Adrenal gland (tissue), 12 donors: ENCODE measurements around the gene LIPM. TPM values are rescaled to one million over a fixed set of nuclear protein-coding genes. Genes with fewer than 3 reads are reported as not detected.
A peak's percentile ranks its signal among the peaks of the same experiment; 100 is the strongest.

Experiments used
- DNase-seq, 7 donors: peaks; one replicate each; pipeline ENCODE4 v3.0.0-alpha.2; 2019 to 2020
- H3K27ac ChIP-seq, 5 donors: fragments of 200-600 bp; sonication (generic) in 4 of 5; 1 replicate in 3 of 5; 2 replicates in 2 of 5; pipeline versions ENCODE4 v1.5.1 to v1.8.0; 2016 to 2020; ENCODE audit warnings: mild to moderate bottlenecking in 1 of 5
- H3K27me3 ChIP-seq: fragments of 200-600 bp; 2 replicates; pipeline ENCODE4 v1.8.0; 2021
- H3K36me3 ChIP-seq, 2 donors: fragments of 200-600 bp; replicated peaks in 1 of 2; 1 replicate in 1 of 2; 2 replicates in 1 of 2; pipeline versions ENCODE4 v1.5.1 to v1.8.0; 2018 to 2022
- H3K4me1 ChIP-seq, 2 donors: fragments of 200-600 bp; replicated peaks in 1 of 2; 1 replicate in 1 of 2; 2 replicates in 1 of 2; pipeline versions ENCODE4 v1.5.1 to v1.8.0; 2018 to 2021
- H3K4me3 ChIP-seq, 4 donors: fragments of 200-600 bp; sonication (generic) in 3 of 4; one replicate each; pipeline ENCODE4 v1.5.1; 2016 to 2018
- H3K9me3 ChIP-seq, 3 donors: fragments of 200-600 bp; sonication (generic) in 1 of 3; replicated peaks in 1 of 3; 1 replicate in 2 of 3; 2 replicates in 1 of 3; pipeline versions ENCODE4 v1.5.1 to v1.8.0; 2016 to 2021
- CTCF ChIP-seq, 6 experiments: fragments of 450-650 bp in 4 of 6; fragments of 200-600 bp in 2 of 6; sonication (generic) in 1 of 6; IDR thresholded peaks; 1 replicate in 5 of 6; 2 replicates in 1 of 6; pipeline versions ENCODE4 v1.5.1 to v1.8.0; 2016 to 2021; ENCODE audit warnings: antibody characterized with exemption in 6 of 6, mild to moderate bottlenecking in 2 of 6, moderate library complexity in 1 of 6
- POLR2A ChIP-seq, 2 donors: fragments of 450-650 bp; IDR thresholded peaks; one replicate each; pipeline ENCODE4 v1.6.1; 2017; ENCODE audit warnings: antibody characterized with exemption in 2 of 2, mild to moderate bottlenecking in 2 of 2, moderate library complexity in 1 of 2
- WGBS, 4 donors: extraction: QIAGEN DNeasy Blood & Tissue Kit in 2 of 4; methylation state at CpG; one replicate each; pipeline versions ENCODE4 v1.1.5 to v1.1.7; 2013 to 2017; 5-methylcytosine and 5-hydroxymethylcytosine counted together
- intact Hi-C, 2 donors: fragments of 100-400 bp; cut with DNase I; formaldehyde crosslinking; loops; one replicate each; pipeline versions ENCODE4 v1.14.1 to v1.15.0; 2022 to 2023
- polyA plus RNA-seq, 3 donors: library from polyadenylated mRNA; stranded (reverse); fragments of 200-250 nt in 2 of 3; fragments of 350-450 nt in 1 of 3; fragmentation: Illumina TruSeq in 1 of 3; extraction: RNeasy Lipid Tissue Mini Kit (QIAGEN cat#74804) in 1 of 3; gene quantifications; one replicate each; pipeline ENCODE4 v1.2.3, GENCODE V29; 2013 to 2014
- total RNA-seq, 9 donors: library from RNA; depleted of rRNA in 4 of 9; stranded (reverse); fragments of >200 nt in 4 of 9; fragments of 120-200 nt in 1 of 9; fragmentation: NEBNext Ultra II Directional in 1 of 9; extraction: Animal tissue kit (Norgen Biotek cat#: 25700) in 1 of 9; gene quantifications; one replicate each; pipeline versions ENCODE4 v1.1.0 to v1.2.4, GENCODE V29; 2013 to 2023
- donor health status: healthy with polysubstance abuse.
- donor health status: Bipolar disorder and iron deficiency.
- donor health status: DM: yes; HTN: yes; CAD: no.
- donor health status: DM: no; HTN: no; CAD: no.
- donor health status: DM: no; HTN: no; CAD: no.
- donor health status: DM: yes; HTN: yes; CAD: no.

Gene LIPM
- total and polyA plus RNA-seq, 12 donors: not detected

- WGBS, 4 donors: 44 to 60% (median 50%) methylated on average over 2 of the region's 2 CpGs
- intact Hi-C loops: loop anchor here in 1 of 2 donors (10.0 kb wide), 1 partner anchor 87 kb away; the partner anchor contains the start of gene LIPK
- H3K27me3 ChIP-seq: no peaks in the 10 kb centered on the region
Observed at GRCh38 chr10:88791924-88792323, 10.6 kb upstream of the LIPM start.

GRCh38 chr10:88792661-88793060 lies 9.9 kb upstream of the LIPM start:
- Histone ChIP-seq H3K4me3 (no peak overlapping the region), H3K27me3 (no peaks in the 10 kb centered on the region), H3K4me1 (no peaks in the 10 kb centered on the region), H3K36me3 (no peaks in the 10 kb centered on the region), H3K27ac (no peak overlapping the region), H3K9me3 (no peaks in the 10 kb centered on the region)
- DNase-seq: peak in 6 of 7 donors; percentile 25 to 53 (median 42)
- intact Hi-C loops: loop anchor here in 1 of 2 donors (10.0 kb wide), 1 partner anchor 88 kb away; the partner anchor contains the start of gene LIPK
- TF ChIP-seq CTCF (IDR thresholded peaks at IDR 0.05) (no peak), POLR2A (IDR thresholded peaks at IDR 0.05) (no peak)
- WGBS, 4 donors: 78 to 84% (median 80%) methylated on average over 4 of the region's 4 CpGs

More at GRCh38 chr10:88791924-88792323, 10.6 kb upstream of the LIPM start:
- H3K4me3 ChIP-seq: no peak overlapping the region
- DNase-seq: peak in 6 of 7 donors; percentile 31 to 57 (median 49)
- no peaks in the 10 kb centered on the region for H3K36me3 ChIP-seq
- no peaks in the 10 kb centered on the region for H3K4me1 ChIP-seq
- H3K9me3 ChIP-seq: no peaks in the 10 kb centered on the region
- no peak overlapping the region for H3K27ac ChIP-seq
- TF ChIP-seq CTCF (IDR thresholded peaks at IDR 0.05) (peak; percentile 33 to 63 (median 55)), POLR2A (IDR thresholded peaks at IDR 0.05) (no peak)

GRCh38 chr10:88793712-88794299 lies 8.7 kb upstream of the LIPM start:
- no peak for DNase-seq
- Histone ChIP-seq H3K9me3 (no peaks in the 10 kb centered on the region), H3K36me3 (no peaks in the 10 kb centered on the region), H3K27ac (no peak overlapping the region), H3K27me3 (no peaks in the 10 kb centered on the region), H3K4me3 (no peak overlapping the region), H3K4me1 (no peaks in the 10 kb centered on the region)
- TF ChIP-seq CTCF (IDR thresholded peaks at IDR 0.05): no peak
- no peak for TF ChIP-seq POLR2A (IDR thresholded peaks at IDR 0.05)
- 41 to 51% (median 48%) methylated on average over 2 of the region's 2 CpGs for WGBS, 4 donors
- intact Hi-C loops: loop anchor here in 1 of 2 donors (10.0 kb wide), 1 partner anchor 89 kb away; the partner anchor contains the start of gene LIPK

GRCh38 chr10:88794731-88795130 lies 7.8 kb upstream of the LIPM start:
- intact Hi-C loops: loop anchor here in 1 of 2 donors (10.0 kb wide), 1 partner anchor 90 kb away; the partner anchor contains the start of gene LIPK
- H3K27me3 ChIP-seq: no peaks in the 10 kb centered on the region
- 71 to 78% (median 77%) methylated on average over 1 of the region's 1 CpG for WGBS, 4 donors
- no peaks in the 10 kb centered on the region for H3K4me1 ChIP-seq
- TF ChIP-seq POLR2A (IDR thresholded peaks at IDR 0.05) (no peak), CTCF (IDR thresholded peaks at IDR 0.05) (no peak)
- no peak overlapping the region for H3K27ac ChIP-seq
- no peaks in the 10 kb centered on the region for H3K36me3 ChIP-seq
- no peak for DNase-seq
- H3K9me3 ChIP-seq: no peaks in the 10 kb centered on the region
- H3K4me3 ChIP-seq: no peak overlapping the region
